Nephron (organoid): Measurements from ENCODE around the gene DNAJC18.
A peak's percentile ranks its signal among the peaks of the same experiment; 100 is the strongest.

ENCODE experiments used
- H3K27ac Mint-ChIP-seq, 3 experiments: 2 replicates each; pipeline ENCODE4 v1.8.0; 2020; ENCODE audit warnings: mixed read lengths in 3 of 3, mild to moderate bottlenecking in 2 of 3, moderate library complexity in 1 of 3
- H3K27me3 Mint-ChIP-seq: 2 replicates; pipeline ENCODE4 v1.8.0; 2021; ENCODE audit warnings: low read depth, mild to moderate bottlenecking, moderate library complexity, mixed read lengths
- H3K36me3 Mint-ChIP-seq: 2 replicates; pipeline ENCODE4 v1.8.0; 2020; ENCODE audit warnings: low read depth, mixed read lengths
- H3K4me1 Mint-ChIP-seq: 2 replicates; pipeline ENCODE4 v1.8.0; 2020; ENCODE audit warnings: mixed read lengths
- H3K4me3 Mint-ChIP-seq, 3 experiments: 2 replicates each; pipeline ENCODE4 v1.8.0; 2020; ENCODE audit warnings: mild to moderate bottlenecking in 3 of 3, mixed read lengths in 3 of 3, moderate library complexity in 2 of 3
- H3K9me3 Mint-ChIP-seq: 2 replicates; pipeline ENCODE4 v1.8.0; 2020; ENCODE audit warnings: mixed read lengths
- CTCF ChIP-seq, 3 experiments: fragments of 200-600 bp; sonication (generic); IDR thresholded peaks; one replicate each; pipeline ENCODE4 v1.5.0; 2021; ENCODE audit warnings: antibody characterized with exemption in 3 of 3; ENCODE audit not compliant: unreplicated experiment in 3 of 3

The DNAJC18 gene

DNA sequence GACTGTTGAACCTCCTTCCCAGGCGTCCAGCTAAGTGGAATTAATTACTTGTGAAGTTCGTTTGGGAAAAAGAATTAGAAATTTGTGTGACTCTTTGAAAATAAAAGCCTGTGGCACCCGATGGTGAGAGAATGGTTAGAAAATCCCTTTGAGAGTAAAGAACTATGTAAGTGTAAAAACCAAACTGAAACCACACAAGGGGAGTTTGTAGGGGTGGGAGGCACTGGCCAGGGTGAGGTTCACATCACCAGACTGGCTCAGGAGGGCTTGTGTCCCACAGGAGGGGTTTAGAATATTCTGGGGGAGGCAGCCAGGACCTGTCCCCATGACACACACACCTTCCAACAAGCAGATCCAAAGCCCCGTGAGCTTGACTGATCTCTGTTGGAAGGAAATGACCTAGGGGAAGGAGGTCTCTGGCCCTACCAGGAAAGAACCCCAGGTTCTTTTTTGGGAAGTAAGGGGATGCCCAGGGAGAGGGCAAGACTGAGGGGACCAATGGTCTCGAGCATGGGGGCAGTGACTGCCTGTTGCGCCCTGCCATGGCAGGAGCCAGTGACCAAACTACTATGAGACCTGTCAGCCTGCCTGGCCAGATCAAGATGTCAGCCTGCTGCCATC is 39.7 kb downstream of the DNAJC18 start:
- no peak for TF ChIP-seq CTCF (IDR thresholded peaks at IDR 0.05; ENCODE audit: unreplicated experiment in 3 of 3)
- Mint-ChIP-seq H3K27me3 (peaks cover 15% of the 10 kb centered on the region), H3K4me3 (no peak overlapping the region), H3K4me1 (peaks cover 37% of the 10 kb centered on the region), H3K9me3 (no peaks in the 10 kb centered on the region), H3K27ac (no peak overlapping the region), H3K36me3 (peaks cover 10% of the 10 kb centered on the region)

GRCh38 chr5:139397921-139398320 is 41.4 kb downstream of the DNAJC18 start:
- TF ChIP-seq CTCF (IDR thresholded peaks at IDR 0.05; ENCODE audit: unreplicated experiment in 3 of 3), result no peak

DNA sequence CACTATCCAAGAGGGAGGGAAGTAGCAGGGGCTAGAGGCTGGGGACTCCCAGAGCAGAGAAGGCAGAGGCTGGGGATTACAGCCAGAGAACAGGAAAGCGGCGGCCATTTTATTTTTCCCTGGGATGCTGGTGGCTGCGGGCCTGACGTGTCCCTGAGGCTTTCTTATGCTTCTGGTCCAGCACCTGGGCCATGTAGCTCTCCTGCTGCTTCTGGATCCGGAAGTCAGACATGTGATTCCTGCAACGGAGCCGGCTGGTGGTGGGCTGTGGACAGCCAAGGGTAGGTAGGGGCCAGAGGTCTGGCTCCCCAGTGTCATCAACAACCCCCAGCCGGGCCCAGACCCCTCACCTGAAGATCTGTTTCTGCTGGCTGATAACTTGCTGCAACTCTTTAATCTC is 42.6 kb downstream of the DNAJC18 start:
- no peak for TF ChIP-seq CTCF (IDR thresholded peaks at IDR 0.05; ENCODE audit: unreplicated experiment in 3 of 3)
- peaks cover 10% of the 10 kb centered on the region for H3K36me3 Mint-ChIP-seq
- H3K27me3 Mint-ChIP-seq, result peaks cover 30% of the 10 kb centered on the region
- H3K4me1 Mint-ChIP-seq, result peaks cover 20% of the 10 kb centered on the region
- H3K9me3 Mint-ChIP-seq, result no peaks in the 10 kb centered on the region
- H3K4me3 Mint-ChIP-seq, result peak overlapping the region in 2 of 3 experiments; percentile 21 to 64
- H3K27ac Mint-ChIP-seq, result no peak overlapping the region

More at GRCh38 chr5:139397921-139398320, 41.4 kb downstream of the DNAJC18 start:
- H3K36me3 Mint-ChIP-seq, result peaks cover 10% of the 10 kb centered on the region
- no peaks in the 10 kb centered on the region for H3K9me3 Mint-ChIP-seq
- H3K27ac Mint-ChIP-seq, result no peak overlapping the region
- H3K27me3 Mint-ChIP-seq, result peaks cover 24% of the 10 kb centered on the region
- H3K4me1 Mint-ChIP-seq, result peaks cover 20% of the 10 kb centered on the region
- peak overlapping the region in 1 of 3 experiments; percentile 69 for H3K4me3 Mint-ChIP-seq

DNA sequence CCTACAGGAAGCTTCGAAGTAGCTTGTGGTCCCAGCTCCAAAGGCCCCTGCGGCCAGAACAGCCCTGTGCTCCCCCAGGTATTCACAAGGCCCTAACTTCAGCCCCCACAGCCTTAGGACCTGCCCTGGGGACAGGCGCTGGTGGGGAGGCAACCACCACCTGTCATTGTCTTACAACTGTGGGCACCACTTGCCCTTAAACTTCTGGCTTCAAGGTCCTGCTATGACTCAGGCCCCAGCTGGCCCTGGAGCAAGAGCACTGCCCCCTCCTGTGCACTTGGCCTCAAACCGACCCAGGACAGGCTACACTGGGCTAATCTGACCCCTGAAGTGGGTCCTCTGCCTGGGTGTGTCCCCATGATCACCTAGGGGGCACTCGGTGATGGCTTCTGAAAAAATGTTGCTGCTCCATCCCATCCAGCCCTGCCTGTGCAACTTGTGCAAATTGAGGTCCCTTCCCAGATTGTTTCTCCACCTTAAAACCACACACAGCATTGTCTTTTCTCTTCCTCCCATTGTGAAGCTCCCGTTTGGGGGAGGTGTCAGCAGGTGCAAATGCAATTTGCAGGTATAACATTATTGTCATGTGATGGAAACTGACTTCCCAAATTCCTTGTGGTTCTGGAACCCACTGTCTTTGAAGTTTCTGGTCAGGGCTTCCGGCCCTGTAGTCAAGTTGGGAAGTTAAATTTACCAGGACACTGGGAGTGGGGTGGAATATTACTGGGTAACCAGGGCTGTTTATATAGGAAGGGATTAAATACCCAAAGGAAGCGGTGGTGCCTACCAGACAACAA is 43.3 kb downstream of the DNAJC18 start:
- Mint-ChIP-seq H3K9me3 (no peaks in the 10 kb centered on the region), H3K4me3 (peak overlapping the region; percentile 24 to 85 (median 66)), H3K36me3 (peaks cover 10% of the 10 kb centered on the region), H3K27me3 (peaks cover 37% of the 10 kb centered on the region), H3K4me1 (peaks cover 24% of the 10 kb centered on the region), H3K27ac (peak overlapping the region in 1 of 3 experiments; percentile 40)
- TF ChIP-seq CTCF (IDR thresholded peaks at IDR 0.05; ENCODE audit: unreplicated experiment in 3 of 3), result no peak

- Mint-ChIP-seq H3K9me3 (no peaks in the 10 kb centered on the region), H3K4me3 (peak within 1 kb of the TSS; percentile 82 to 89 (median 85)), H3K4me1 (peaks cover 29% of the 10 kb centered on the region), H3K36me3 (peaks cover 10% of the 10 kb centered on the region), H3K27ac (no peak within 1 kb of the TSS), H3K27me3 (peaks cover 38% of the 10 kb centered on the region)
- TF ChIP-seq CTCF (IDR thresholded peaks at IDR 0.05; ENCODE audit: unreplicated experiment in 3 of 3), result no peak
Measured at GRCh38 chr5:139394654-139395566, 44.4 kb downstream of the DNAJC18 start, which contains the start of gene PROB1. TSS of gene PROB1 (minus strand) at chr5:139395104. CDS start at chr5:139395081, 23 bp downstream.
